Spleen (tissue), 11 donors: ENCODE measurements around the gene AKAP13. TPM values are rescaled to one million over a fixed set of nuclear protein-coding genes. Genes with fewer than 3 reads are reported as not detected.

Experiments used
- DNase-seq: peaks from one replicate; pipeline ENCODE4 v3.0.0-alpha.2; 2020
- H3K27ac ChIP-seq, 8 donors: fragments of 200-600 bp; sonication (generic) in 7 of 8; 1 replicate in 4 of 8; 2 replicates in 4 of 8; pipeline versions ENCODE4 v1.5.0 to v1.8.0; 2016 to 2021; ENCODE audit warnings: inconsistent platforms in 4 of 8, mild to moderate bottlenecking in 4 of 8, moderate library complexity in 1 of 8
- H3K27me3 ChIP-seq, 7 donors: fragments of 200-600 bp; sonication (generic) in 6 of 7; replicated peaks in 1 of 7; 1 replicate in 4 of 7; 2 replicates in 3 of 7; pipeline versions ENCODE4 v1.5.0 to v1.8.0; 2016 to 2021; ENCODE audit warnings: inconsistent platforms in 3 of 7, mild to moderate bottlenecking in 1 of 7
- H3K36me3 ChIP-seq, 6 donors: fragments of 200-600 bp; sonication (generic) in 5 of 6; 1 replicate in 4 of 6; 2 replicates in 2 of 6; pipeline versions ENCODE4 v1.5.0 to v1.8.0; 2016 to 2021; ENCODE audit warnings: inconsistent platforms in 2 of 6
- H3K4me1 ChIP-seq, 6 donors: fragments of 200-600 bp; sonication (generic) in 5 of 6; 1 replicate in 3 of 6; 2 replicates in 3 of 6; pipeline versions ENCODE4 v1.5.0 to v1.8.0; 2016 to 2021; ENCODE audit warnings: inconsistent platforms in 3 of 6
- H3K4me3 ChIP-seq, 8 donors: fragments of 200-600 bp; sonication (generic) in 7 of 8; 1 replicate in 4 of 8; 2 replicates in 4 of 8; pipeline versions ENCODE4 v1.5.0 to v1.8.0; 2016 to 2021; ENCODE audit warnings: inconsistent platforms in 4 of 8, mild to moderate bottlenecking in 4 of 8, moderate library complexity in 2 of 8
- H3K9me3 ChIP-seq, 8 donors: fragments of 200-600 bp; sonication (generic) in 7 of 8; 1 replicate in 4 of 8; 2 replicates in 4 of 8; pipeline versions ENCODE4 v1.5.0 to v1.8.0; 2016 to 2021; ENCODE audit warnings: inconsistent platforms in 4 of 8
- CTCF ChIP-seq, 11 experiments: fragments of 200-600 bp in 7 of 11; fragments of 450-650 bp in 4 of 11; sonication (generic) in 4 of 11; IDR thresholded peaks in 8 of 11; conservative IDR thresholded peaks in 3 of 11; 1 replicate in 7 of 11; 2 replicates in 4 of 11; pipeline versions ENCODE4 v1.4.0 to v1.8.0; 2016 to 2021; ENCODE audit warnings: antibody characterized with exemption in 11 of 11, inconsistent platforms in 4 of 11, mild to moderate bottlenecking in 1 of 11
- POLR2A ChIP-seq, 3 donors: fragments of 450-650 bp; IDR thresholded peaks; one replicate each; pipeline ENCODE4 v1.5.1; 2017; ENCODE audit warnings: antibody characterized with exemption in 3 of 3, mild to moderate bottlenecking in 1 of 3
- POLR2AphosphoS5 ChIP-seq, 3 donors: sonication (generic); formaldehyde crosslinking; IDR thresholded peaks; one replicate each; pipeline ENCODE4 v1.5.1; 2017; ENCODE audit warnings: antibody characterized with exemption in 3 of 3
- WGBS, 5 donors: extraction: QIAGEN DNeasy Blood & Tissue Kit in 3 of 5; methylation state at CpG; one replicate each; pipeline versions ENCODE4 v1.1.5 to v1.1.7; 2013 to 2018; 5-methylcytosine and 5-hydroxymethylcytosine counted together
- intact Hi-C: fragments of 100-400 bp; cut with DNase I; formaldehyde crosslinking; loops from one replicate; pipeline ENCODE4 v1.15.0; 2023; ENCODE audit warnings: low total_unique reads
- polyA plus RNA-seq, 3 donors: library from polyadenylated mRNA; stranded (reverse); fragments of 200-250 nt; gene quantifications; one replicate each; pipeline ENCODE4 v1.2.1, GENCODE V29; 2013
- total RNA-seq, 7 donors: library from RNA; depleted of rRNA in 3 of 7; stranded (reverse); fragments of >200 nt in 3 of 7; fragmentation: NEBNext Ultra II Directional in 4 of 7; extraction: Animal tissue kit (Norgen Biotek cat#: 25700) in 4 of 7; gene quantifications; one replicate each; pipeline versions ENCODE4 v1.1.0 to v1.2.1, GENCODE V29; 2016 to 2021
- donor health status: healthy with polysubstance abuse.
- donor health status: DM: no; HTN: no; CAD: no; lungs with moderate emphysema.
- donor health status: DM: no; HTN: no; CAD: no.
- donor health status: Bipolar disorder and iron deficiency.
- donor health status: healthy.
- donor health status: DM: no; HTN: no; CAD: no.
- donor health status: DM: yes; HTN: yes; CAD: no.

AKAP13 gene
- total and polyA plus RNA-seq, 10 donors = 35.4 to 413 (median 260) TPM

GRCh38 chr15:85745525-85746150, 365.2 kb downstream of the AKAP13 start:
- H3K27me3 ChIP-seq = no peaks in the 10 kb centered on the region
- peak; percentile 59 for DNase-seq
- H3K4me1 ChIP-seq = peaks cover 0 to 33% (median 12%) of the 10 kb centered on the region in 6 donors
- 89 to 92% (median 91%) methylated on average over 14 of the region's 14 CpGs for WGBS, 5 donors
- TF ChIP-seq POLR2A (IDR thresholded peaks at IDR 0.05) (no peak), POLR2AphosphoS5 (IDR thresholded peaks at IDR 0.05) (peak; percentile 39 to 77 (median 44))
- H3K36me3 ChIP-seq = peaks cover 6 to 93% (median 83%) of the 10 kb centered on the region in 6 donors
- H3K4me3 ChIP-seq = no peak overlapping the region
- H3K9me3 ChIP-seq = no peaks in the 10 kb centered on the region
- intact Hi-C loops = no loop called here
- no peak overlapping the region for H3K27ac ChIP-seq

- H3K27ac ChIP-seq = no peak overlapping the region
- peak; percentile 42 for DNase-seq
- peaks cover 6 to 83% (median 73%) of the 10 kb centered on the region in 6 donors for H3K36me3 ChIP-seq
- no peaks in the 10 kb centered on the region for H3K9me3 ChIP-seq
- H3K27me3 ChIP-seq = no peaks in the 10 kb centered on the region
- intact Hi-C loops = no loop called here
- peaks cover 0 to 43% (median 17%) of the 10 kb centered on the region in 6 donors for H3K4me1 ChIP-seq
- TF ChIP-seq POLR2A (IDR thresholded peaks at IDR 0.05) = no peak
- TF ChIP-seq CTCF (IDR thresholded peaks at IDR 0.05 in 8 of 11, conservative IDR thresholded peaks at IDR 0.05 in 3 of 11) = no peak
- TF ChIP-seq POLR2AphosphoS5 (IDR thresholded peaks at IDR 0.05) = no peak
- H3K4me3 ChIP-seq = no peak overlapping the region
- 93 to 97% (median 95%) methylated on average over 12 of the region's 12 CpGs for WGBS, 5 donors
These were observed 366.2 kb downstream of the AKAP13 start for GRCh38 chr15:85746641-85747040.

- peaks cover 0 to 49% (median 18%) of the 10 kb centered on the region in 6 donors for H3K4me1 ChIP-seq
- intact Hi-C loops = no loop called here
- no peak for TF ChIP-seq POLR2A (IDR thresholded peaks at IDR 0.05)
- TF ChIP-seq POLR2AphosphoS5 (IDR thresholded peaks at IDR 0.05) = peak in 1 of 3 donors; percentile 6
- DNase-seq = peak; percentile 46
- WGBS, 5 donors = 88 to 97% (median 90%) methylated on average over 9 of the region's 9 CpGs
- no peak overlapping the region for H3K4me3 ChIP-seq
- no peaks in the 10 kb centered on the region for H3K9me3 ChIP-seq
- peak overlapping the region in 1 of 8 donors; percentile 31 for H3K27ac ChIP-seq
- no peaks in the 10 kb centered on the region for H3K27me3 ChIP-seq
- H3K36me3 ChIP-seq = peaks cover 6 to 68% (median 58%) of the 10 kb centered on the region in 6 donors
These were observed 367.8 kb downstream of the AKAP13 start for GRCh38 chr15:85748176-85748575.

- WGBS, 5 donors = 71 to 86% (median 84%) methylated on average over 9 to 11 of the region's 11 CpGs
- no peak for TF ChIP-seq POLR2A (IDR thresholded peaks at IDR 0.05)
- peak; percentile 56 to 79 (median 69) for TF ChIP-seq POLR2AphosphoS5 (IDR thresholded peaks at IDR 0.05)
- intact Hi-C loops = no loop called here
- H3K36me3 ChIP-seq = peaks cover 6 to 62% (median 52%) of the 10 kb centered on the region in 6 donors
- no peaks in the 10 kb centered on the region for H3K9me3 ChIP-seq
- peak; percentile 74 for DNase-seq
- no peak overlapping the region for H3K4me3 ChIP-seq
- no peaks in the 10 kb centered on the region for H3K27me3 ChIP-seq
- peak overlapping the region in 2 of 8 donors; percentile 58 to 64 for H3K27ac ChIP-seq
- peaks cover 0 to 49% (median 18%) of the 10 kb centered on the region in 6 donors for H3K4me1 ChIP-seq
These were observed 368.3 kb downstream of the AKAP13 start for GRCh38 chr15:85748729-85749128.

- Histone ChIP-seq H3K27me3 (no peaks in the 10 kb centered on the region), H3K27ac (peak overlapping the region in 6 of 8 donors; percentile 35 to 65 (median 53)), H3K4me3 (peak overlapping the region in 1 of 8 donors; percentile 8), H3K36me3 (peaks cover 6 to 54% (median 44%) of the 10 kb centered on the region in 6 donors), H3K9me3 (no peaks in the 10 kb centered on the region), H3K4me1 (peaks cover 0 to 49% (median 18%) of the 10 kb centered on the region in 6 donors)
- TF ChIP-seq POLR2A (IDR thresholded peaks at IDR 0.05) (no peak), POLR2AphosphoS5 (IDR thresholded peaks at IDR 0.05) (peak in 1 of 3 donors; percentile 20), CTCF (IDR thresholded peaks at IDR 0.05 in 8 of 11, conservative IDR thresholded peaks at IDR 0.05 in 3 of 11) (no peak)
- peak; percentile 68 for DNase-seq
- intact Hi-C loops = no loop called here
- 78 to 83% (median 79%) methylated on average over 21 of the region's 21 CpGs for WGBS, 5 donors
These were observed 369.1 kb downstream of the AKAP13 start for GRCh38 chr15:85749261-85750151.
